Smooth muscle cell (in vitro differentiated cells): ENCODE measurements around the gene VTI1A. TPM values are rescaled to one million over a fixed set of nuclear protein-coding genes. Genes with fewer than 3 reads are reported as not detected.

Source experiments
- DNase-seq: peaks from one replicate; lab custom pipeline; 2025; ENCODE audit not compliant: unreplicated experiment; lab: John Stamatoyannopoulos, UW
- H2AFZ ChIP-seq: fragments of 200-600 bp; sonication (generic); 2 replicates; pipeline ENCODE4 v1.6.0; 2016; ENCODE audit warnings: antibody characterized with exemption, low read depth, mild to moderate bottlenecking
- H3F3A ChIP-seq: fragments of 200-600 bp; sonication (generic); 2 replicates; pipeline ENCODE4 v1.6.0; 2017; ENCODE audit warnings: antibody characterized with exemption, low read depth
- H3K27ac ChIP-seq: fragments of 200-600 bp; sonication (generic); 2 replicates; pipeline ENCODE4 v1.5.1; 2016; ENCODE audit warnings: low read depth, mild to moderate bottlenecking
- H3K27me3 ChIP-seq: fragments of 200-600 bp; sonication (generic); 2 replicates; pipeline ENCODE4 v1.6.1; 2016; ENCODE audit warnings: low read depth, mild to moderate bottlenecking
- H3K36me3 ChIP-seq: fragments of 200-600 bp; sonication (generic); 2 replicates; pipeline ENCODE4 v1.5.1; 2016; ENCODE audit warnings: low read depth
- H3K4me1 ChIP-seq: fragments of 200-600 bp; sonication (generic); 2 replicates; pipeline ENCODE4 v1.5.1; 2016; ENCODE audit warnings: low read depth
- H3K4me2 ChIP-seq: fragments of 200-600 bp; sonication (generic); 2 replicates; pipeline ENCODE4 v1.6.0; 2016; ENCODE audit warnings: mild to moderate bottlenecking
- H3K4me3 ChIP-seq: fragments of 200-600 bp; sonication (generic); 2 replicates; pipeline ENCODE4 v1.5.1; 2016; ENCODE audit warnings: mild to moderate bottlenecking
- H3K79me2 ChIP-seq: fragments of 200-600 bp; sonication (generic); 2 replicates; pipeline ENCODE4 v1.6.0; 2016; ENCODE audit warnings: low read depth, mild to moderate bottlenecking
- H3K9ac ChIP-seq: fragments of 200-600 bp; sonication (generic); 2 replicates; pipeline ENCODE4 v1.6.0; 2016; ENCODE audit warnings: low read depth
- H3K9me3 ChIP-seq: fragments of 200-600 bp; sonication (generic); replicated peaks from 2 replicates; pipeline ENCODE4 v1.5.1; 2016; ENCODE audit warnings: low read depth
- H4K20me1 ChIP-seq: fragments of 200-600 bp; sonication (generic); 2 replicates; pipeline ENCODE4 v1.6.0; 2016; ENCODE audit warnings: low read depth
- WGBS: methylation state at CpG from one replicate; pipeline ENCODE4 v1.1.7; 2016; ENCODE audit warnings: low lambda C conversion rate; 5-methylcytosine and 5-hydroxymethylcytosine counted together
- polyA plus RNA-seq: library from polyadenylated mRNA; unstranded; fragments of >200 nt; fragmentation: Nextera tagmentation; extraction: Ambion mirVana; gene quantifications from 2 replicates; pipeline ENCODE4 v1.2.1, GENCODE V29; 2016
- total RNA-seq: library from RNA; depleted of rRNA; stranded (reverse); fragments of >200 nt; gene quantifications from 2 replicates; pipeline ENCODE4 v1.2.3, GENCODE V29; 2014
- TF ChIP-seq, protein P1 (sequence below): fragments of 200-600 bp; sonication (generic); IDR thresholded peaks from 2 replicates; pipeline ENCODE4 v1.5.1; 2017; ENCODE audit warnings: borderline replicate concordance, mild to moderate bottlenecking, antibody characterized with exemption; ENCODE audit not compliant: insufficient read depth, poor library complexity, severe bottlenecking

VTI1A gene
- total and polyA plus RNA-seq, 2 experiments from 2014 or later: 14.0 to 21.8 TPM

DNA sequence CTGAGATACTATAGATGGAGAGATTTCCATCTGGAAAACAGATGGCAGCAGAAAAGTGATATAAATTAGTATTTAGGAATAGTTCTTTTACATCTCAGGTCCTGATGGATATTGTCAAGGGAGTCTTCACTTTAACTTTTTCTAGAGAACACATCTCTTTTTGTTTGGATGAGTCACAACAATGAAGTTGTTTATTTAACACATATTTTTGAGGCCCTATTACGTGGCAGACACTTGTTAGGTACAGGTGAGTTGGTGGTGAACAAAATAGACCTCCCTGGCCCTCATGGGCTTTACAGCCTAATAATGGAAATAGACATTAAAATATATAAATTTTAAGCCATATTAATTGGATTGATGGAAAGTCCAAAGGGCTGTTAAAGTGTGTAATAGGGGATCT, 168.3 kb downstream of the VTI1A start:
- H2AFZ ChIP-seq: no peak overlapping the region
- no peak overlapping the region for H3K9ac ChIP-seq
- no peaks in the 10 kb centered on the region for H3K36me3 ChIP-seq
- H3K27me3 ChIP-seq: no peaks in the 10 kb centered on the region
- WGBS: 73% methylated on average over 1 of the region's 1 CpG
- TF ChIP-seq, protein P1, sequence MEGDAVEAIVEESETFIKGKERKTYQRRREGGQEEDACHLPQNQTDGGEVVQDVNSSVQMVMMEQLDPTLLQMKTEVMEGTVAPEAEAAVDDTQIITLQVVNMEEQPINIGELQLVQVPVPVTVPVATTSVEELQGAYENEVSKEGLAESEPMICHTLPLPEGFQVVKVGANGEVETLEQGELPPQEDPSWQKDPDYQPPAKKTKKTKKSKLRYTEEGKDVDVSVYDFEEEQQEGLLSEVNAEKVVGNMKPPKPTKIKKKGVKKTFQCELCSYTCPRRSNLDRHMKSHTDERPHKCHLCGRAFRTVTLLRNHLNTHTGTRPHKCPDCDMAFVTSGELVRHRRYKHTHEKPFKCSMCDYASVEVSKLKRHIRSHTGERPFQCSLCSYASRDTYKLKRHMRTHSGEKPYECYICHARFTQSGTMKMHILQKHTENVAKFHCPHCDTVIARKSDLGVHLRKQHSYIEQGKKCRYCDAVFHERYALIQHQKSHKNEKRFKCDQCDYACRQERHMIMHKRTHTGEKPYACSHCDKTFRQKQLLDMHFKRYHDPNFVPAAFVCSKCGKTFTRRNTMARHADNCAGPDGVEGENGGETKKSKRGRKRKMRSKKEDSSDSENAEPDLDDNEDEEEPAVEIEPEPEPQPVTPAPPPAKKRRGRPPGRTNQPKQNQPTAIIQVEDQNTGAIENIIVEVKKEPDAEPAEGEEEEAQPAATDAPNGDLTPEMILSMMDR: no peak
- H3K9me3 ChIP-seq: peaks cover 3% of the 10 kb centered on the region
- H3K4me2 ChIP-seq: no peak overlapping the region
- no peaks in the 10 kb centered on the region for H3F3A ChIP-seq
- no peak overlapping the region for H3K27ac ChIP-seq
- no peaks in the 10 kb centered on the region for H4K20me1 ChIP-seq
- no peaks in the 10 kb centered on the region for H3K79me2 ChIP-seq
- no peaks in the 10 kb centered on the region for H3K4me1 ChIP-seq
- H3K4me3 ChIP-seq: no peak overlapping the region
- no peak for DNase-seq

DNA sequence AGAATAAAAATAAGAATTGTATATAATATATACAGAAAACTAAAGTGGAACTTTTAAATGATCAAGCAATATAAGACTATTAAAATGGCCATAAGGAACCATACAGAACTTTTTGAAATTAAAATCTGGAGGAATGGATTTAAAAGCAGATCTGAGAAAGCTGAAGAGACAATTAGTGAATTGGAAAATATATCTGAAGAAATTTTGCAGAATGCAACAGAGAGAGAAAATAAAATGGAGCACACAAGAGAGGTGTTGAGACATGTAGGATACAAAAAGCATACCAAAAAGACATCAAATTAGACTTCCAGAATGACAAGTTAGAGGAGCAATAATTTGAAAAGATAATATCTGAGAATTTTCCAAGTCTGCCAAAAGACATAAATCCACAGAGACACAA, 169.6 kb downstream of the VTI1A start:
- H3K27ac ChIP-seq: no peak overlapping the region
- H2AFZ ChIP-seq: no peak overlapping the region
- no peak for DNase-seq
- peaks cover 3% of the 10 kb centered on the region for H3K9me3 ChIP-seq
- H3K79me2 ChIP-seq: no peaks in the 10 kb centered on the region
- no peaks in the 10 kb centered on the region for H4K20me1 ChIP-seq
- H3K4me1 ChIP-seq: no peaks in the 10 kb centered on the region
- H3F3A ChIP-seq: no peaks in the 10 kb centered on the region
- TF ChIP-seq, protein P1: no peak
- no peaks in the 10 kb centered on the region for H3K27me3 ChIP-seq
- H3K4me3 ChIP-seq: no peak overlapping the region
- H3K36me3 ChIP-seq: no peaks in the 10 kb centered on the region
- H3K4me2 ChIP-seq: no peak overlapping the region
- H3K9ac ChIP-seq: no peak overlapping the region

DNA sequence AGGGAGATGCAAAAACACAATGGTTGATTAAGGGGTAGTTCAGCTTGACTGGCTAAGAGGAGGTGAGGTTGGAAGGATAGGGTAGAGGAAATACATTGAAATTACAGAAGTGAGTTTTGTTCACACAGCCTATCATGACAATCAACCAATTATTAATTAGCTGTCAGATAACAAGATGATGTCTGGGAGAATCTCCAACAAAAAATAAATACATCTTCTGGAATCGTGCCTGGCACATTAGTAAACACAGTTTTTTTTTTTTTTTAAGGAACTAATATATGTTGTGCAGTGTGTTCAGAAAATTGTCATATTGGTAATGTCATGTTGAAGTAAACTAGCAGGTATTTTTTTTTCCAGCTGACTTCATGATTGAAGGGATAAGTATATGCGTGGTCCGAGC, 171.8 kb downstream of the VTI1A start:
- H3K4me2 ChIP-seq: no peak overlapping the region
- no peak overlapping the region for H3K9ac ChIP-seq
- H3K27me3 ChIP-seq: no peaks in the 10 kb centered on the region
- no peaks in the 10 kb centered on the region for H3K79me2 ChIP-seq
- WGBS: 97% methylated on average over 3 of the region's 3 CpGs
- H3K27ac ChIP-seq: no peak overlapping the region
- H3K4me3 ChIP-seq: no peak overlapping the region
- H3F3A ChIP-seq: no peaks in the 10 kb centered on the region
- H4K20me1 ChIP-seq: no peaks in the 10 kb centered on the region
- no peak overlapping the region for H2AFZ ChIP-seq
- no peak for DNase-seq
- TF ChIP-seq, protein P1: no peak
- H3K4me1 ChIP-seq: no peaks in the 10 kb centered on the region
- H3K36me3 ChIP-seq: no peaks in the 10 kb centered on the region
- H3K9me3 ChIP-seq: peaks cover 3% of the 10 kb centered on the region

DNA sequence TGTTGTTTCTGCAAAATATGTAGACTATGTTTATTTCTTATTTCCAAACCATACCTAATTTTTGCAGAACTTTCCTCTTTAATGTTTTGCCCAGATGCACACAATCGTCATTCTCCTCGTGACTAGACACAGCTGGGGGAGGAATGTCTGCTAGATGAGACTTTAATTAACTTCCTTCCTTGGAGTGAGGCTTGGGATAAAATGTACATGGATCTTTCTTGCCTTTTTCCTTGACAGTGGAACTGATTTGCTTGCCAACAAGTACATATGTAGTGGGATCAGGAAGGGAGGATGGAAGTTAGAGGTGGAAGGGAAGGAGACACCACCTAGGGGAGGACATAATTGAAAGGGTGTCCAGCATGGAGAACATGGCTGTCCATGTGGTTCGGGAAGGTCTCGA, 172.5 kb downstream of the VTI1A start:
- no peaks in the 10 kb centered on the region for H3K79me2 ChIP-seq
- no peak for DNase-seq
- H3K36me3 ChIP-seq: no peaks in the 10 kb centered on the region
- no peak overlapping the region for H3K4me3 ChIP-seq
- no peaks in the 10 kb centered on the region for H3F3A ChIP-seq
- no peak overlapping the region for H3K27ac ChIP-seq
- no peak overlapping the region for H3K4me2 ChIP-seq
- TF ChIP-seq, protein P1: no peak
- 91% methylated on average over 4 of the region's 4 CpGs for WGBS
- H4K20me1 ChIP-seq: no peaks in the 10 kb centered on the region
- peaks cover 3% of the 10 kb centered on the region for H3K9me3 ChIP-seq
- H3K9ac ChIP-seq: no peak overlapping the region
- no peak overlapping the region for H2AFZ ChIP-seq
- H3K27me3 ChIP-seq: no peaks in the 10 kb centered on the region
- H3K4me1 ChIP-seq: no peaks in the 10 kb centered on the region
